T-helper 1 cell treated with Interleukin-12 subunit alpha and Interleukin-12 subunit beta and Interleukin-4 antibody, amounts not matched to agents 30 μg/mL and 1 μg/mL, for 36 hours (primary cell): Measurements from ENCODE around the gene MRPL14.

Source experiments
- H3K27ac Mint-ChIP-seq: one replicate; pipeline ENCODE4 v1.8.0; 2021; ENCODE audit warnings: mild to moderate bottlenecking, mixed read lengths
- H3K27me3 Mint-ChIP-seq: one replicate; pipeline ENCODE4 v1.8.0; 2021; ENCODE audit warnings: low read depth, mixed read lengths
- H3K36me3 Mint-ChIP-seq: one replicate; pipeline ENCODE4 v1.8.0; 2021; ENCODE audit warnings: low read depth, mixed read lengths
- H3K4me1 Mint-ChIP-seq: one replicate; pipeline ENCODE4 v1.8.0; 2021; ENCODE audit warnings: low read depth, mixed read lengths
- H3K4me3 Mint-ChIP-seq: one replicate; pipeline ENCODE4 v1.8.0; 2021; ENCODE audit warnings: mild to moderate bottlenecking, moderate library complexity, mixed read lengths
- H3K9me3 Mint-ChIP-seq: one replicate; pipeline ENCODE4 v1.8.0; 2021; ENCODE audit warnings: mixed read lengths

The MRPL14 gene

DNA sequence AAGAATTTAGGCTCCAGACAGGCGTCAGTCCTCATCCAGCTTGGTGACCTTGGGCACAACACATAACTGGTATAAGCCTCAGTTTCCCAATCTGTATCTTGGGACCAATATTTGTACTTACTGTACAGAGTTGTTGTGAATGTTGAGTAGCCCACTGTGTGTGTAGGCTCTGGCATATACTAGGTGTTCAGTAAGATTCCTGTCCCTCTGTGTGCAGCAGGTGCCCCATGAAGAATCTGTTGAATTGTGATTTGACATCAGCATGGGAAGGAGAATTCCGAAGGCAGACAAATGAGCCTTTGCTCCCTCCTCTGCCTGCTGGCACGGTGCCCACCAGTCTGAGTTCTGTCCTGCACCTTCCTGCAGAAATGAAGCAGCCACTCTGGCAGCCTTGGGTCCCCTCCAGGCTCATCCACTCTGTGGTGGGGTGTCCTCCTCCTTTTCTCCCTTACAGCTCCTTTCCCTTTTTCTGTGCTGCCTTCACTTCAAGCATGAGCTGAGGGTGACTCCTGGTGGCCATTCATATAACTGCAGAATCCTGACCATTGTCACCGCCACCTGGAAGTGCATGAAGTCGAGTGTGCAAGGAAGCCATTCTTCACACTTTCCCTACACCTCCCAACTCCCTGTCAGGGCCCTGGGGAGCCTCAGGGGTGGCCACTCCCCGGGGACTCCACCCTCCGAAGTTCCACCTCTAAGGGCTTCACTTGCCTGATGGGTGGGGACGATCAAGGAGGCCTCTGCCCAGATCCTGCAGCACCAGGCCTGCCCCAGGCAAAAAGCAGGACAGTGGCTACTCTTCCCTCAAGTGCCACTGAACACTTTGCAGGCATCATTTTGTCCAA is 48.2 kb downstream of the MRPL14 start:
- no peaks in the 10 kb centered on the region for H3K36me3 Mint-ChIP-seq
- peaks cover 6% of the 10 kb centered on the region for H3K27me3 Mint-ChIP-seq
- H3K4me1 Mint-ChIP-seq: peaks cover 20% of the 10 kb centered on the region
- H3K4me3 Mint-ChIP-seq: no peak overlapping the region
- no peaks in the 10 kb centered on the region for H3K9me3 Mint-ChIP-seq
- no peak overlapping the region for H3K27ac Mint-ChIP-seq

- H3K36me3 Mint-ChIP-seq: no peaks in the 10 kb centered on the region
- H3K9me3 Mint-ChIP-seq: no peaks in the 10 kb centered on the region
- H3K4me3 Mint-ChIP-seq: no peak overlapping the region
- H3K27ac Mint-ChIP-seq: no peak overlapping the region
- H3K27me3 Mint-ChIP-seq: peaks cover 6% of the 10 kb centered on the region
- H3K4me1 Mint-ChIP-seq: peaks cover 26% of the 10 kb centered on the region
Measured at GRCh38 chr6:44078219-44078826, 48.9 kb downstream of the MRPL14 start.

DNA sequence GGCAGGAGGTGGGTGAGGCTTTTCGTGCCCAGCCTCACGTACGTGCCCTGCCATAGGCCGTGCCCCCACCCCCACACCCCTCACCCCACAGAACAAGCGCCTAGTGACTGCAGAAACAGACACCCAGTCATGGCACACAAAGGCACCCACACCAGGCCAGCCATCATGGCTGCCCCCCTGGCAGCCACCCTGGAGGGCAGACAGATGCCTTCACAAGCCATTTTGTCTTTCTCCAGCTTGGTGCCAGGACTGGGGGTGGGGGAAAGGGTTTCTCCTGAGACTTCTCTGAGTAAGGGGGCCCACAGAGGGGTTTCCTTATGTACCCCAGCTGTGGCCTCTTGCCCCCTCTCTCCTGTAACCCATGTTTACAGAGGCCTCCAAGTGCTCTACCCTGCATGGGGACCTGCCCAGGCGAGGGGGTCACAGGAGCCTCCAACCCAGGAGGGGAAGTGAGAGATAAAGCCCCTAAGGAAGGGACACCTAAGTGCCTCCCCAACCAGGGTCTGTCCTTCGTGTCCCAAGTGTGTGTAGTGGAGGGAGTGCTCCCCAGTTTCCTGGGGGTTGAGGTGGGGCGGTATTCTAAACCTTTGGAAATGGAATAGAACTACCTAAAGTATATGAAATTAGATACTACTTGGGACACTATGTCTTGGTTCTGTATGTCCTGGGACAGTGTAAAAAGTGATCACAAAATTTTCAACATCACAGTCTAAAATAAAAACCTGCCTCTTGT is 49.9 kb downstream of the MRPL14 start:
- Mint-ChIP-seq H3K27me3 (peaks cover 6% of the 10 kb centered on the region), H3K36me3 (no peaks in the 10 kb centered on the region), H3K4me3 (no peak overlapping the region), H3K4me1 (peaks cover 29% of the 10 kb centered on the region), H3K27ac (no peak overlapping the region), H3K9me3 (no peaks in the 10 kb centered on the region)

DNA sequence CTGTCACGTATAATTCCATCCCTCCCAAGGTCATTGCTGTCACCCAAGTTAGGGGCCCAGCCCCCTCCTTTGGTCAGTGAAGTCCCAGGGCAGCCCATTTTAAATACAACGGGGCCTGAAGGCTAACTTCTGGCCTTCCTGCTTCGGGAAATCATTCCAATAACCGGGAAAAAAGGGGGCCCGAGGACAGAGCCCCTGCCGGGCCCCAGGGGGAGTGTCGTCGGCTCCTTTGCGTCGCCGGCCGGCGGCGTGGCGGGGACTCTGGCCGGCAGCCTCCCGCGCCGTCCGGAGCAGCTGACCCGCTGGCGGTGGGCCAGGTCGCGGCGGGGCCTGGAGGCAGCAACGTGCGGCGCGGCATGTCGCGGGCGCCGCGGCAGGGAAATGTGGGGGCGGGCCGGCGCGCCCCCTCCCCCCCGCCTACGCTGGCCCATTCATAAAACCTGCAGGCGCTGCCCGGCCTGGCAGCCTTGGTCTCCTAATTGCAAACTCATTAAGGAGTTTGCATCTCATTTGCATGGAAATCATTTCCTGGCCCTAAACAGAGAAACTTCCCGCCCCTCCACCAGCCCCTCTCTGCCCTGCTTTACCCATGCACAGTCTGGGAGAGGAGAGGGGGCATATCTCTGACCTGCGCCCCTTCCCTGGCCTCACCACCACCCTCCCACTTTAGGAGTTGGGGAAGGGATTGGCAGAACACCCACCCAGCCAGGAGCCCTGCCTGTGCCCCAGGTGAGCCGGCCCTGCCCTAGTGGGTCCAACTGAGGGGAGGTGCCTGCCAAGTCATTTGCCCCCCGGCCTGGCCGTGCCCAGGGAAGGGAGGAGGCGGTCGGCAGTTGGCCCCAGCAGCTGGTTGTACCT is 50.7 kb downstream of the MRPL14 start:
- no peak overlapping the region for H3K27ac Mint-ChIP-seq
- H3K9me3 Mint-ChIP-seq: no peaks in the 10 kb centered on the region
- H3K27me3 Mint-ChIP-seq: peaks cover 7% of the 10 kb centered on the region
- peaks cover 32% of the 10 kb centered on the region for H3K4me1 Mint-ChIP-seq
- no peak overlapping the region for H3K4me3 Mint-ChIP-seq
- H3K36me3 Mint-ChIP-seq: no peaks in the 10 kb centered on the region

- H3K4me3 Mint-ChIP-seq: no peak overlapping the region
- peaks cover 34% of the 10 kb centered on the region for H3K4me1 Mint-ChIP-seq
- H3K9me3 Mint-ChIP-seq: no peaks in the 10 kb centered on the region
- no peaks in the 10 kb centered on the region for H3K36me3 Mint-ChIP-seq
- H3K27me3 Mint-ChIP-seq: peaks cover 14% of the 10 kb centered on the region
- H3K27ac Mint-ChIP-seq: no peak overlapping the region
Measured at GRCh38 chr6:44075647-44076355, 51.5 kb downstream of the MRPL14 start.

DNA sequence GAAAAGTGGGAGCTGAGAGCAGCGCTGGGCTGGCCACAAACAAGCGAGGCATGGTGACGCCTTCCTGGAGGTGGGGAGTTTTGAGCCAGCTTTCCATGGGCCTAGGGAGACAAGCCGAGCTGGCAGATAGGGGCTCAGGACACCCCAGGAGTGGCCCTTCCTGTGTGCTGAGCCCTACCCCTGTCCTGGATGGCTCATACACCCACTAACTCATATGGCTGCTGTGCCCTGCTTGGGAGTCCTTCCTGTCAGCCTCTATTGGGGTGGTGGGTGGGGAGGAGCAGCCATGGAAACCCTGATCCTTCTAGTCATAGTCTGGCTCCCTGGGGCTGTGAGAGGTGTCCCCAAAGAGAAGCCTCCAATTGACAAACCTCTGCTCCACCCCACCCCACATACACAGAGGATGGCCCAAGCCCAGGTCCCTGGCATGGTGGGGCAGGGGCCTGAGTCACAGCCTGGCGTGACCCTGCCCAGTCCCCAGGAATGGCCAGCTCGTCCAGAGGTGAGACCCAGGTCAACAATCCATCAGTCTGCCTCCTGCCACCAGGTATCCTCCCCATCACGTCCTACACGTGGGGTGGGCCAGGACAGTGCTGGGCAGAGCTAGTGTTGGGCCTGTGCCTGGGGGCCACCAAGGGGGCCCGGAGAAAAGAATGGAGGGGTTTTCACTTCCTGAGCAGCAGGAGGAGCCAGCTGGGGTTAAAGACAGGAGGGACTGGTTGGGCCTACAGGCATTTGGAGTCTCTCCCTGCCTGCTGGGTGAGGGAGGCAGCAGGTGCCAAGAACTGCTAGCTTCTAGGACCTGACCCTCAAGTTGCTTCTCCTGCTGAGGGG is 52.2 kb downstream of the MRPL14 start:
- Mint-ChIP-seq H3K4me3 (peak overlapping the region; percentile 81), H3K4me1 (peaks cover 28% of the 10 kb centered on the region), H3K27ac (peak overlapping the region; percentile 45), H3K36me3 (no peaks in the 10 kb centered on the region), H3K9me3 (no peaks in the 10 kb centered on the region), H3K27me3 (peaks cover 19% of the 10 kb centered on the region)

- peak overlapping the region; percentile 45 for H3K27ac Mint-ChIP-seq
Measured at GRCh38 chr6:44074439-44074812, 52.8 kb downstream of the MRPL14 start.

DNA sequence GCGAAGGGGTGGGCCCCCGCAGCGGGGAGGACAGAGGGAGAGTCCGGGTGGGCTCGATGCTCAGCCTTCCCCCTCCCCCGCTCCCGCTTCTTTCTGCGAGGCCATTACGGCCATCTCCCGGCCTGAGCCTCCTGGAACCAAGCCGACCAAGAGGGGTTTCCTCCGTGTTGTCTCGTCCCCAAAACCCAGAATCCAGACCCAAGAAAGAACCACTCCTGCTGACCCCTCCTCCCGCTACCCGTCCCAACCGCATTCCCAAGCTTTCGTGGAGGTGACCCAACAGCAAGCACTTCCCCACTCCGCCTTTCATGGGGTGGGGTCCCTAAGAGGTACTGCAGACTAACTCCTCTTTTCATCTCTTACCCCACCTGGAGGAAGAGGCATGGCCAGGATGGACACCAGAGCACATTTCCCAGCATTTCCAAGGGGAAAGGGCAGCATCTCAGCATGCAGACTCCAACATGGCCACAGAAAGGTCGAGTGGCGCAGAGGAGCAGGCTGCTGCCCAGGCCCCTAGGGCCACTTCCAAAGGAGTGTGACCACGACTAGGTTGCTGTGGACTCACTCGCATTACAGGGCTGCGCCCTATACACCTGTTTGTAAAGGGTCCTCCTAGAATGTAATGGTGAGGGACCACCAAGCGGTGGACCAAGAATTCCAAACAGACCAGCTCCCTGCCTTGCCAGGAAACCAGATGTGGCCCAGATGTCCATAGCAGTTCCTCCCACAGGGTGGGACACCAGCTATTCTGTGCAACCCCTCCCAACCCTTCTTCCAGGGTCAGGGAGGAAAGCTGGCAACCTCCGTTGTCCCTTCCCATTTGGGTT is 53.4 kb downstream of the MRPL14 start:
- Mint-ChIP-seq H3K36me3 (no peaks in the 10 kb centered on the region), H3K4me3 (peak overlapping the region; percentile 81), H3K9me3 (no peaks in the 10 kb centered on the region), H3K27ac (peak overlapping the region; percentile 84), H3K4me1 (peaks cover 21% of the 10 kb centered on the region), H3K27me3 (peaks cover 19% of the 10 kb centered on the region)

More at GRCh38 chr6:44074439-44074812, 52.8 kb downstream of the MRPL14 start:
- H3K9me3 Mint-ChIP-seq: no peaks in the 10 kb centered on the region
- peak overlapping the region; percentile 81 for H3K4me3 Mint-ChIP-seq
- H3K4me1 Mint-ChIP-seq: peaks cover 26% of the 10 kb centered on the region
- peaks cover 19% of the 10 kb centered on the region for H3K27me3 Mint-ChIP-seq
- H3K36me3 Mint-ChIP-seq: no peaks in the 10 kb centered on the region

DNA sequence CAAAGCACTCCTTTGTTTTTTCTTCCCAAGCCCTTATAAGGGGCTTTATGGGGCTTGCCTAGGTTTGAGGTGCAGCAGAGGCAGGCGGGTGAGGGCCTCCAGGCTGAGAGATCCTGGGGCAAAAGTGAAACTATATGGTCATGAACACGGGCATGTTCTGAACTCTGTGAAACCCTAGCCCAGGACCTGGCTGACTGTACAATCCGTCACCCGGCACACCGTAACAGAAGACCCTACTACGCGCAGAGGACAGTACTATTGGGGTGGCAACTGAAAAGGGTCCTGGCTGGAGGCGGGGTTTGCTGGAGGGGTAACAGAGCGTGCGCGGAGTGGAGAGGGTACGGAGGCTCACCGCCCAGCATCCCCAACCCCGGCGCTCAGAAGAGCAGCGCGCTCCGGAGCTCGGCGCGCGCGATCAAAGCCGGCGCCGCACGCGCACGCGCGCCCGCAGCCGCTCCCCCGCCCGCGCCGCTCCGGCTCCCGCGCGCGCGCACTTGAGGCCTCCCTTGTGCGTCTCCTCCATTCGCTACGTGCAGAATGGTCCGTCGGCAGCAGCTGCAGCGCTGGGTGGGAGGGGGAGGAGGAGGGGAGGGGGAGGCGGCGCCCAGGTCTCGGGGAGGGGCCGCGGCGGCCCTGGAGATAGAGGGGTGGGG is 54.2 kb downstream of the MRPL14 start:
- Mint-ChIP-seq H3K27me3 (peaks cover 17% of the 10 kb centered on the region), H3K4me1 (peaks cover 21% of the 10 kb centered on the region), H3K27ac (peak overlapping the region; percentile 97), H3K4me3 (peak overlapping the region; percentile 90), H3K9me3 (no peaks in the 10 kb centered on the region), H3K36me3 (no peaks in the 10 kb centered on the region)

DNA sequence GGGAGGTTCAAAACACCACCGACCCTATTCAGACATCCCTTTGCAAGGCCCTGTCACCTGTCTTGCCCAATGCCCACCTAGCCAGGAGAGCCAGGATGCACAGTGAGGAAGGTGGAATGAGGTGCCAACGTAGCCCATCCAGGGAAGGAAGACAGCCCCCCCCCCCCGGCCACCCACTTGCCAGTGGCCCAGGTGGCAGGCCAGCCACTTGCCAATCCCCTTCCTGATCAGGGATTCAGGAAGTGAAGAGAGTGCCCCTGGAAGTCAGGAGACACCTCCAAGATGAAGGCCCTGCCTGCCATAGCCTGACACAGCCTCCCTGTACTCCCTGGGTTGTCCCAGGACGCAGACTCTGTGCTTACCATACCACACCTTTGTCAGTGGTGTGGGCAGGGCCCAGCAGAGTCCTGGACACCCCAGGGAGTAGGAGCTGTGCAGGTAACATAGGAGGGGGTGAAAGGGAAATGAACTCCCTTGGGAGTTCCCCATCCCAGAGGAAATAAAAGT is 54.7 kb downstream of the MRPL14 start:
- peaks cover 21% of the 10 kb centered on the region for H3K4me1 Mint-ChIP-seq
- peaks cover 13% of the 10 kb centered on the region for H3K27me3 Mint-ChIP-seq
- H3K36me3 Mint-ChIP-seq: no peaks in the 10 kb centered on the region
- H3K9me3 Mint-ChIP-seq: no peaks in the 10 kb centered on the region
- peak overlapping the region; percentile 90 for H3K4me3 Mint-ChIP-seq
- H3K27ac Mint-ChIP-seq: peak overlapping the region; percentile 97

DNA sequence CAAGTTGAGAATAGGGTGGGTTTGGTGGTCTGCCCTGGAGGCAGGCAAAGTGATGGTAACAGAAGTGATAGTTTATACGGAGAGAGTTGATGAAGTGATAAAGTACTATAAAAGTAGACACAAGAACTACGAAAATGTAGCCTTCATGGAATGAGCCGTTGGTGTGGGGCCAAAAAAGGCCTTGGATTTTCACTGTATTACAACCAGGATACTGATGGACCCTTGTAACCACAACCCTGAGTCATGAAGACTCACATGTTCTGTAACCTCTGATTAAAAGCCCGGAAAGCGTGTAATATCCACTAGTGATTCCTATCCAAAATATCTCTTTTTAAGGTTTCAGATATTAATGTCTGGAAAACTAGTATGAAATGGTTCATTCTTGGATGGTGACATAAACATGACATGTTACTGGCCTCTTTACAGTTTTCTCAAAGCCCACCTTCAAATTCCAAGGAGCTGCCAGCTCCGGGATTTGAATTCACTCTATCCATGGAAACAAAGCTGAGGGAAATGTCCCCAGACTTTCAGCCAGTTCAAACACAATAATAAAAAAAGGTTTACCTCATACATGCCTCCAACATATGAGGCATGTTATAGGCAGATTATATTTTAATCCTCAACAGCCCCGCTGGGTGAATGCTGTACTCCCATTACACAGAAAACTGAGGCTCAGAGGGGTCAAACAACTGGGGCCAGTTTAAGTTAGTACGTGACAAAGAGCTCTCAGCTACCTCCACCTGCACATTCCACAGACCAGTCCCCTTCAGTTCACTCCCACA is 55.4 kb downstream of the MRPL14 start:
- Mint-ChIP-seq H3K36me3 (no peaks in the 10 kb centered on the region), H3K9me3 (no peaks in the 10 kb centered on the region), H3K4me1 (peaks cover 21% of the 10 kb centered on the region), H3K27ac (peak overlapping the region; percentile 68), H3K27me3 (peaks cover 13% of the 10 kb centered on the region), H3K4me3 (peak overlapping the region; percentile 51)
